Measurements from ENCODE around the gene NFKBIE.
A peak's percentile ranks its signal among the peaks of the same experiment; 100 is the strongest.
"Not testable (repeated sequence)": the region's sequence is repeated elsewhere in the genome, so short reads cannot be mapped to it uniquely, and the experiment has no call there.

NFKBIE gene

GRCh38 chr6:44245912-44246662 lies 19.3 kb downstream of the NFKBIE start:
- peak; percentile 99 for DNase-seq (ENCODE audit: low read depth, low spot score)

GRCh38 chr6:44245391-44245911 lies 19.9 kb downstream of the NFKBIE start:
- DNase-seq (ENCODE audit: low read depth, low spot score), result no peak

- peak; percentile 73 for DNase-seq (ENCODE audit: low read depth, low spot score)
Measured at GRCh38 chr6:44243345-44243744, 22.0 kb downstream of the NFKBIE start.

GRCh38 chr6:44238687-44239350 lies 26.5 kb downstream of the NFKBIE start:
- no peak for DNase-seq (ENCODE audit: low read depth, low spot score)

- DNase-seq (ENCODE audit: low read depth, low spot score), result peak; percentile 79
Measured at GRCh38 chr6:44237813-44238433, 27.4 kb downstream of the NFKBIE start.

- peak; percentile 74 for DNase-seq (ENCODE audit: low read depth, low spot score)
Measured at GRCh38 chr6:44237021-44237812, 28.1 kb downstream of the NFKBIE start.

GRCh38 chr6:44235891-44236516 lies 29.3 kb downstream of the NFKBIE start:
- no peak for DNase-seq (ENCODE audit: low read depth, low spot score)

- DNase-seq (ENCODE audit: low read depth, low spot score), result no peak
Measured at GRCh38 chr6:44235269-44235668, 30.1 kb downstream of the NFKBIE start.

GRCh38 chr6:44234101-44235025 lies 31.0 kb downstream of the NFKBIE start:
- DNase-seq (ENCODE audit: low read depth, low spot score), result peak; percentile 90

- no peak for DNase-seq (ENCODE audit: low read depth, low spot score)
Measured at GRCh38 chr6:44233567-44234100, 31.7 kb downstream of the NFKBIE start.

GRCh38 chr6:44232676-44233566 lies 32.4 kb downstream of the NFKBIE start:
- DNase-seq (ENCODE audit: low read depth, low spot score), result no peak

- DNase-seq (ENCODE audit: low read depth, low spot score), result not testable (repeated sequence)
Measured at GRCh38 chr6:44231426-44231825, 33.9 kb downstream of the NFKBIE start.

GRCh38 chr6:44230034-44230675 lies 35.2 kb downstream of the NFKBIE start:
- DNase-seq (ENCODE audit: low read depth, low spot score), result no peak

GRCh38 chr6:44229376-44230033 lies 35.8 kb downstream of the NFKBIE start:
- no peak for DNase-seq (ENCODE audit: low read depth, low spot score)

GRCh38 chr6:44228836-44229235 lies 36.5 kb downstream of the NFKBIE start:
- DNase-seq (ENCODE audit: low read depth, low spot score), result no peak

GRCh38 chr6:44228433-44228832 lies 36.9 kb downstream of the NFKBIE start:
- no peak for DNase-seq (ENCODE audit: low read depth, low spot score)

GRCh38 chr6:44228031-44228430 lies 37.3 kb downstream of the NFKBIE start:
- no peak for DNase-seq (ENCODE audit: low read depth, low spot score)

All from ELF-1 (cell line).